Transverse colon (tissue), 4 donors: ENCODE measurements around the gene PRPF19. TPM values are rescaled to one million over a fixed set of nuclear protein-coding genes. Genes with fewer than 3 reads are reported as not detected.

Experiments
- DNase-seq: peaks from one replicate; pipeline ENCODE4 v3.0.0-alpha.2; 2019
- H3K27ac ChIP-seq, 4 donors: fragments of 200-600 bp; sonication (generic); 2 replicates each; pipeline ENCODE4 v1.5.1; 2016 to 2018; ENCODE audit warnings: inconsistent platforms in 4 of 4
- H3K27me3 ChIP-seq: fragments of 200-600 bp; sonication (generic); 2 replicates; pipeline ENCODE4 v1.5.1; 2017; ENCODE audit warnings: inconsistent platforms
- H3K36me3 ChIP-seq, 4 donors: fragments of 200-600 bp; sonication (generic); 2 replicates each; pipeline ENCODE4 v1.5.1; 2017 to 2019; ENCODE audit warnings: inconsistent platforms in 4 of 4
- H3K4me1 ChIP-seq, 4 donors: fragments of 200-600 bp; sonication (generic); 2 replicates each; pipeline ENCODE4 v1.5.1; 2017 to 2020; ENCODE audit warnings: inconsistent platforms in 4 of 4
- H3K4me3 ChIP-seq, 4 donors: fragments of 200-600 bp; sonication (generic); 1 replicate in 1 of 4; 2 replicates in 3 of 4; pipeline versions ENCODE4 v1.5.1 to v1.6.1; 2017 to 2019; ENCODE audit warnings: inconsistent platforms in 4 of 4
- H3K9me3 ChIP-seq, 2 donors: fragments of 200-600 bp; sonication (generic); 2 replicates each; pipeline ENCODE4 v1.5.1; 2017 to 2019; ENCODE audit warnings: inconsistent platforms in 2 of 2
- EP300 ChIP-seq: sonication (generic); formaldehyde crosslinking; IDR thresholded peaks from one replicate; pipeline ENCODE4 v1.6.1; 2017; ENCODE audit warnings: antibody characterized with exemption, low read depth
- POLR2A ChIP-seq: fragments of 450-650 bp; IDR thresholded peaks from one replicate; pipeline ENCODE4 v1.6.1; 2016; ENCODE audit warnings: antibody characterized with exemption, mild to moderate bottlenecking, moderate library complexity
- POLR2AphosphoS5 ChIP-seq, 3 donors: sonication (generic); formaldehyde crosslinking; IDR thresholded peaks; one replicate each; pipeline ENCODE4 v1.6.1; 2016; ENCODE audit warnings: antibody characterized with exemption in 3 of 3
- WGBS, 2 donors: methylation state at CpG; one replicate each; pipeline ENCODE4 v1.1.5; 2018; ENCODE audit warnings: low coverage in 1 of 2; 5-methylcytosine and 5-hydroxymethylcytosine counted together
- in situ Hi-C, 4 donors: fragments of 200-750 bp; cut with MboI; loops; one replicate each; pipeline versions ENCODE4 v1.15.0 to v1.15.1; 2017; ENCODE audit warnings: low sequenced_read_pairs in 3 of 4, low pct_ligation_motif_present in 1 of 4, low pct_unique_long_range_greater_than_20kb in 1 of 4
- intact Hi-C: fragments of 100-400 bp; cut with DNase I; formaldehyde crosslinking; loops from one replicate; pipeline ENCODE4 v1.15.1; 2023; ENCODE audit warnings: low total_unique reads
- total RNA-seq, 4 donors: library from RNA; depleted of rRNA; stranded (reverse); fragments of >200 nt; gene quantifications; one replicate each; pipeline ENCODE4 v1.1.0, GENCODE V29; 2016
- TF ChIP-seq, protein P1 (sequence below), 5 experiments: fragments of 200-600 bp in 3 of 5; fragments of 450-650 bp in 2 of 5; sonication (generic) in 3 of 5; IDR thresholded peaks; 1 replicate in 2 of 5; 2 replicates in 3 of 5; pipeline ENCODE4 v1.5.1; 2016 to 2017; ENCODE audit warnings: antibody characterized with exemption in 5 of 5, inconsistent platforms in 3 of 5, mild to moderate bottlenecking in 2 of 5, moderate library complexity in 1 of 5

PRPF19 gene
- total RNA-seq, 4 donors from 2014 or later, result 15.5 to 70.3 (median 42.8) TPM

- Histone ChIP-seq H3K4me3 (no peak overlapping the region), H3K27me3 (no peaks in the 10 kb centered on the region), H3K4me1 (no peaks in the 10 kb centered on the region), H3K9me3 (no peaks in the 10 kb centered on the region), H3K36me3 (no peaks in the 10 kb centered on the region), H3K27ac (no peak overlapping the region)
- TF ChIP-seq POLR2A (no peak), POLR2AphosphoS5 (IDR thresholded peaks at IDR 0.05) (no peak), EP300 (no peak)
- TF ChIP-seq, protein P1, sequence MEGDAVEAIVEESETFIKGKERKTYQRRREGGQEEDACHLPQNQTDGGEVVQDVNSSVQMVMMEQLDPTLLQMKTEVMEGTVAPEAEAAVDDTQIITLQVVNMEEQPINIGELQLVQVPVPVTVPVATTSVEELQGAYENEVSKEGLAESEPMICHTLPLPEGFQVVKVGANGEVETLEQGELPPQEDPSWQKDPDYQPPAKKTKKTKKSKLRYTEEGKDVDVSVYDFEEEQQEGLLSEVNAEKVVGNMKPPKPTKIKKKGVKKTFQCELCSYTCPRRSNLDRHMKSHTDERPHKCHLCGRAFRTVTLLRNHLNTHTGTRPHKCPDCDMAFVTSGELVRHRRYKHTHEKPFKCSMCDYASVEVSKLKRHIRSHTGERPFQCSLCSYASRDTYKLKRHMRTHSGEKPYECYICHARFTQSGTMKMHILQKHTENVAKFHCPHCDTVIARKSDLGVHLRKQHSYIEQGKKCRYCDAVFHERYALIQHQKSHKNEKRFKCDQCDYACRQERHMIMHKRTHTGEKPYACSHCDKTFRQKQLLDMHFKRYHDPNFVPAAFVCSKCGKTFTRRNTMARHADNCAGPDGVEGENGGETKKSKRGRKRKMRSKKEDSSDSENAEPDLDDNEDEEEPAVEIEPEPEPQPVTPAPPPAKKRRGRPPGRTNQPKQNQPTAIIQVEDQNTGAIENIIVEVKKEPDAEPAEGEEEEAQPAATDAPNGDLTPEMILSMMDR (IDR thresholded peaks at IDR 0.05), result no peak
- intact Hi-C loops (no loop called here), in situ Hi-C loops (no loop called here)
- 66 to 82% methylated on average over 11 to 16 of the region's 16 CpGs for WGBS, 2 donors
- no peak for DNase-seq
Measured at GRCh38 chr11:60863550-60864521, 42.5 kb downstream of the PRPF19 start.

DNA sequence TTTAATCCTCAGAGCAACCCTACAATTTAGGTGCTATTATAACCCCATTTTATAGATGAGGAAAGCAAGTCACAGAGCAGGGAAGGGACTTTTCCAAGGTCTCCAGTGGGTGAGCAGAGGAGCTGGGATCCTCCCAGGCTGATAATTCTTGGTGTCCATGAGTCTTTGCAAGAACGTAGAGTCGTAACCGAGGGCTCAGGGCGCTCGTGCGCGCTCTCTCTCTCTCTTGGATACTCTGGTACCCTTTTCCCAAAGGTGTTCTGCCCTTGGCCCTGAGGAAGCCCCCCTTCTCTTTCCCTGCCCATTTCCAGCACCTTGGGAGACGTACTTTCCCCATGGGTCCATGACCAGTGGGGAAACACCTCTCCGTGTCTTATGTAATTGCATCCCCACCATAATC lies 44.2 kb downstream of the PRPF19 start:
- no peak for DNase-seq
- no peak overlapping the region for H3K4me3 ChIP-seq
- H3K4me1 ChIP-seq, result peaks cover 0 to 5% (median 0%) of the 10 kb centered on the region in 4 donors
- TF ChIP-seq POLR2AphosphoS5 (IDR thresholded peaks at IDR 0.05) (no peak), POLR2A (no peak), EP300 (no peak)
- TF ChIP-seq, protein P1 (IDR thresholded peaks at IDR 0.05), result no peak
- H3K9me3 ChIP-seq, result no peaks in the 10 kb centered on the region
- intact Hi-C loops (no loop called here), in situ Hi-C loops (no loop called here)
- H3K36me3 ChIP-seq, result no peaks in the 10 kb centered on the region
- WGBS, 2 donors, result 67 to 92% methylated on average over 1 to 9 of the region's 9 CpGs
- no peaks in the 10 kb centered on the region for H3K27me3 ChIP-seq
- H3K27ac ChIP-seq, result no peak overlapping the region

DNA sequence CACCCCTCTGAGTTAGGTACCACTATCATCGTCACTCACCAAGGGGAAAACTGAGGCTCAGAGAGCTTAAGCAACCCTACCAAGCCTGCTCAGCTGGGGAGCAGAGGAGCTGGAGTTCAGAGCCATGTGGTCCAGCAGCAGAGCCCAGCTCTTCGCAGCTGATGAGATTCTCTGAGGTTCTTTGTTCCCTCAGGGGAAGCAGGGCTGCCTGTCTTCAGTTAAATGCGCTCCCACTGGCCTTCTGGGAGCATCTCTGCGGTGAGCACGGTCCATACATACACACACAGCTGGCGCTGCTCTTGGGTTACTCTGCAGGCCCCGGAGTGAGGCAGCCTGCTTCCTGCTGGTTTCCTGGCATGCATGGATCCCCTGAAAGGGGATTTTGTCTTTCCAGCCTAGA lies 45.4 kb downstream of the PRPF19 start:
- H3K9me3 ChIP-seq, result no peaks in the 10 kb centered on the region
- no peak for DNase-seq
- TF ChIP-seq EP300, result no peak
- no peak for TF ChIP-seq POLR2A
- no peak for TF ChIP-seq POLR2AphosphoS5 (IDR thresholded peaks at IDR 0.05)
- TF ChIP-seq, protein P1 (IDR thresholded peaks at IDR 0.05), result no peak
- H3K27me3 ChIP-seq, result no peaks in the 10 kb centered on the region
- H3K27ac ChIP-seq, result no peak overlapping the region
- no peak overlapping the region for H3K4me3 ChIP-seq
- H3K4me1 ChIP-seq, result peaks cover 0 to 5% (median 0%) of the 10 kb centered on the region in 4 donors
- H3K36me3 ChIP-seq, result no peaks in the 10 kb centered on the region
- intact Hi-C loops, result no loop called here
- WGBS, 2 donors, result 64 to 100% methylated on average over 1 to 7 of the region's 7 CpGs
- in situ Hi-C loops, result no loop called here

DNA sequence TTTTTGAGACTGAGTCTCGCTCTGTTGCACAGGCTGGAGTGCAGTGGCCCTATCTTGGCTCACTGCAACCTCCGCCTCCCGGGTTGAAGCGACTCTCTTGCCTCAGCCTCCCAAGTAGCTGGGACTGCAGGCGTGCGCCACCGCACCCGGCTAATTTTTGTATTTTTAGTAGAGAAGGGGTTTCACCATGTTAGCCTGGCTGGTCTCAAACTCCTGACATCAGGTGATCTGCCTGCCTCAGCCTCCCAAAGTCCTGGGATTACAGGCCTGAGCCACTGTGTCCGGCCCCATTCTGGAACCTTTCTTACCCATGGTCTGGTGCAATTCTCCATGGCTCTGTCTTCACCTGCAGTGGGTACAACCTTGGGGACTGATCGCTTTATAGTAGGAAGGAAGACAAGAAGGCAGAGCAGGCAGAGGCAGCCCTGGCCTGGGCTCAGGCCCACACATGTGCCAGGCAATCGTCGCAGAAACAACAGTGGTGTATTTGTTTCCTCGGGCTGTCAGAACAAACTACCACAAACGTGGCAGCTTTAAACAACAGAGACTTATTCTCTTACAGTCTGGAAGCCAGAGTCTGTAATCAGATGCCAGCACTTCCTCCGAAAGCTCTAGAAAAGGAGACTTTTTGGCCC lies 46.7 kb downstream of the PRPF19 start:
- TF ChIP-seq EP300 (no peak), POLR2A (no peak), POLR2AphosphoS5 (IDR thresholded peaks at IDR 0.05) (no peak)
- TF ChIP-seq, protein P1 (IDR thresholded peaks at IDR 0.05), result no peak
- WGBS, 2 donors, result 91% methylated on average over 15 of the region's 15 CpGs; no CpG with 5 or more reads in 1 of the 2 donors
- no peak overlapping the region for H3K4me3 ChIP-seq
- no peaks in the 10 kb centered on the region for H3K9me3 ChIP-seq
- intact Hi-C loops, result no loop called here
- H3K4me1 ChIP-seq, result peaks cover 0 to 5% (median 0%) of the 10 kb centered on the region in 4 donors
- H3K36me3 ChIP-seq, result no peaks in the 10 kb centered on the region
- H3K27me3 ChIP-seq, result no peaks in the 10 kb centered on the region
- in situ Hi-C loops, result no loop called here
- no peak for DNase-seq
- no peak overlapping the region for H3K27ac ChIP-seq
